Stimulated activated naive CD8-positive, alpha-beta T cell treated with anti-CD3 and anti-CD28 coated beads, Interleukin-15, Interleukin-2, amounts not matched to agents 100 U/mL and 50 U/mL, for 24 hours (primary cell): Measurements from ENCODE around the gene DSG3.

Experiments
- ATAC-seq: fragments of 150-1000 bp; cut with Tn5 transposase; one replicate; pipeline ENCODE4 v1.10.0; 2021
- DNase-seq: peaks from one replicate; pipeline ENCODE4 v3.0.0; 2021

Gene DSG3, protein sequence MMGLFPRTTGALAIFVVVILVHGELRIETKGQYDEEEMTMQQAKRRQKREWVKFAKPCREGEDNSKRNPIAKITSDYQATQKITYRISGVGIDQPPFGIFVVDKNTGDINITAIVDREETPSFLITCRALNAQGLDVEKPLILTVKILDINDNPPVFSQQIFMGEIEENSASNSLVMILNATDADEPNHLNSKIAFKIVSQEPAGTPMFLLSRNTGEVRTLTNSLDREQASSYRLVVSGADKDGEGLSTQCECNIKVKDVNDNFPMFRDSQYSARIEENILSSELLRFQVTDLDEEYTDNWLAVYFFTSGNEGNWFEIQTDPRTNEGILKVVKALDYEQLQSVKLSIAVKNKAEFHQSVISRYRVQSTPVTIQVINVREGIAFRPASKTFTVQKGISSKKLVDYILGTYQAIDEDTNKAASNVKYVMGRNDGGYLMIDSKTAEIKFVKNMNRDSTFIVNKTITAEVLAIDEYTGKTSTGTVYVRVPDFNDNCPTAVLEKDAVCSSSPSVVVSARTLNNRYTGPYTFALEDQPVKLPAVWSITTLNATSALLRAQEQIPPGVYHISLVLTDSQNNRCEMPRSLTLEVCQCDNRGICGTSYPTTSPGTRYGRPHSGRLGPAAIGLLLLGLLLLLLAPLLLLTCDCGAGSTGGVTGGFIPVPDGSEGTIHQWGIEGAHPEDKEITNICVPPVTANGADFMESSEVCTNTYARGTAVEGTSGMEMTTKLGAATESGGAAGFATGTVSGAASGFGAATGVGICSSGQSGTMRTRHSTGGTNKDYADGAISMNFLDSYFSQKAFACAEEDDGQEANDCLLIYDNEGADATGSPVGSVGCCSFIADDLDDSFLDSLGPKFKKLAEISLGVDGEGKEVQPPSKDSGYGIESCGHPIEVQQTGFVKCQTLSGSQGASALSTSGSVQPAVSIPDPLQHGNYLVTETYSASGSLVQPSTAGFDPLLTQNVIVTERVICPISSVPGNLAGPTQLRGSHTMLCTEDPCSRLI

DNA sequence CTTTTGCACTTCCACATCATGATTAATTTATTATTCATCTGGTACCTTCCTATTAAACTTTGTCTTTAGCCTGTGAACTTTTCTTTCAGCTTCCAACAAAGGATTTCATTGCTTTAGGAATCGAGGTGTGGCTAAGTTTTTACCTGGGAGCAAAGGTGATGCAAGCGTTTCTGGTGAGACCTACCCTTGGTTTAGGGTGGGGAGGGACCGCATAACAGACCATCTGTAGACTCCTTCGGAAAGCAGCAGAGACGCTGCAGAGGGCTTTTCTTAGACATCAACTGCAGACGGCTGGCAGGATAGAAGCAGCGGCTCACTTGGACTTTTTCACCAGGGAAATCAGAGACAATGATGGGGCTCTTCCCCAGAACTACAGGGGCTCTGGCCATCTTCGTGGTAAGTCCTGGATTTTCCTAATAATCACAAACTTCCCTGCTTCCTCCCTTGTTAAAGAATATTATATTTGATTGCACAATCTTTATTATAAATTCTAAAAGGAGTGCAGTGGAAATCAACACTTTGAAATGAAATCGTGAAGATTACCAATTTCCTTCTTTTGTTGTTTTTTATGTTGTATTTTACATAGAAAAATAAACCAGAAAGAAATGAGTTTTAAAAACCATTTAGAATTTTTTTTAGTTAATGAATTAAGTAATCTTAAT is at the start of gene DSG3:
TSS of gene DSG3 (plus strand) at position 212 of the 662 bp plus-strand sequence. CDS start at position 349, 137 bp downstream.
- DNase-seq = no peak
- ATAC-seq = no peak

DNA sequence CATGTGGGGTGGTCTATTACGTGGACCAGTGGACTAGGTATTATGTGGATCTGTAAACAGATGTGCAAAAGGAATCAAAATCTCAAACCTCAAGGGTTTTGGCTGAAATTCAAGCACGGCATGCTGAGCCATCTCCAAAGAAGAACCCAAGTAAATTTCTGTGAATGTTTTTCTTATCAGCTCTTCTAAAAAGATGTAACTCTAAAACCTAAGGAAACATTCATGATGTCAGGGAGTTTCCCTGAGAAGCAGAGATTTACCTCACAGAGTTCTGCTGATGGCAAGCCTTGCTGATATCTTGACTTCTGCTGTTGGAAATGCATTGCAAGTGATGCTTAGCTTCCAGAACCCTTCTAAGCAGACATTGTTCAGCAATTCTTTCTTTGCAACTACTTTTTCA is 49.4 kb upstream of the DSG3 start:
- ATAC-seq (no peak), DNase-seq (no peak)

DNA sequence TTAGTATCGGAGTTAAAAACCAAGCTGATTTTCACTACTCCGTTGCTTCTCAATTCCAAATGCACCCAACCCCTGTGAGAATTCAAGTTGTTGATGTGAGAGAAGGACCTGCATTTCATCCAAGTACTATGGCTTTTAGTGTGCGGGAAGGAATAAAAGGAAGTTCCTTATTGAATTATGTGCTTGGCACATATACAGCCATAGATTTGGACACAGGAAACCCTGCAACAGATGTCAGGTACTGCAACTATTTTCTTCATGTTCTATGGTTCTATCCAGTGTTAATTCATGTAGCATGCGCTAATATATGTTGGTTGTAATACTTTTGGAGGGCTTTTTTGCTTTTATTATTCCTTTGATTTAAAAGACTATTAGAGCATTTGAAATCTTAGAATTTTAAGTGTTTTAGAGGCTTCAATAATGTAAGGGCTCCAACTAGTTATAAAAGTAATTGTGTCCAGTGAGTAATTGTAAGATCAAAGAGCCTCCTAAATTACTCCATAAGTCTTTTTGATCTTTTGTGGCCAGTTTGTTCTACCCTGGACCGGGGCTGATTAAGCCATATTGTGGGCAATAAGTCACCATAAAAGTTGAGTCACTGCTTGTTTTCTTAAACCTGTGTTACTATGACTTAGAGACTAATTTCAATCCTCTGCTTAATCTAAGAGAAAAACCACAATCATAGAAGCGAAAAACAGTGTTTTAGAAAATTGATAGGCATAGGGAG is 48.1 kb upstream of the DSG3 start:
- ATAC-seq (no peak), DNase-seq (no peak)

DNA sequence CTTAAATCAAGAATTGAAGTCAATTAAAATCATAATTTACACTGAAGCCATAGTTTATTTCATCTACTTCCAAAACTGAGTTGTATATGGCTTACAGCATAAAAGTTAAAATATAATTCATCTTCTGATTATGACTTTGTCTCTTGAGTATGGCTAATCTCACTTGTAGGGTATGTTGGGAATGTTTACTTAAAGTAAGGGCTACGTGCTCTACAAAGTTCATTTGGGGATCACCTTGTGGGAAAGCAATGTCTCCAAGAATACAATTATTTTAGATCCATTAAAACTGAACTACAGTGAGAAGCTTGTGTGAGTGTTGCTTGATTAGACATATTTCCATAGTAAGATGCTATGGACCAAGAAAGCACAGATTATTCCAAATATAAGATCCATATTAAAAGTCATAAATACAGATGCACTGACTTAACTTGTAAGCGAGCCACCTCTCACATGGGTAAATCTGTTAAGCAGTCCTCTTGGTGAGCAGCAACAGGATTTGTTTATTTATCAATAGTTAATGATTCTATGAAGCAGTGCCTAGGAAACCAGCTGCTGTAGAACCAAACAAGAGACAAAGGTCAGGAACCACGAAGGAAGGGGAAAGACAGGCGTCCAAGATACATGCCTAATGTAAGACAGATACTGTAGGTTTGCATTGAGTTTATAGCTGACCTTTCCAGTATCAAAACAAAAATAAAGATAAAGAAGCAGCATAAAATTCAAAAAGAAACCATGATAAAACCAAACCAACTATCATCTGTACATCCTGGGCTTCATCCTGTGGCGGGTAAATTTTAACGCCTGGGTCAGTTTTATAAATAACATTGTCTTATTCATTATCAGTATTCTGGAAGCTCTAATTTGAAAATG is 46.1 kb upstream of the DSG3 start:
- ATAC-seq = no peak
- no peak for DNase-seq

DNA sequence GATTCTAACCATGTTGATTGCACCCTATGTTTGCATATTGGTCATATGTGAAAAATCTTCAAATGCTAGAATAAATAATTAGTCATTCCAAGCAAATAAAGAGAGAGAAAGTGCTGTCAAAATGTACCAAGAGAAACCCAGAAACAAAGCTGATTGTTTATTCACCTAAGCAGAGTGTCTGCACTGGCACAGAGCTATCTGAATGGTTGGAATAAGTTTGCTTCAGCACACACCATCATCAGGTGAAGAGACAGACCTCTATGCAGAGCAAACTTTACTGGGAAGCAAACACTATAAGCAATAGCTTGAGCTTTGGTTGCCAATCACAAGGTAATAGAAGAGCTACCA is 45.5 kb upstream of the DSG3 start:
- no peak for DNase-seq

DNA sequence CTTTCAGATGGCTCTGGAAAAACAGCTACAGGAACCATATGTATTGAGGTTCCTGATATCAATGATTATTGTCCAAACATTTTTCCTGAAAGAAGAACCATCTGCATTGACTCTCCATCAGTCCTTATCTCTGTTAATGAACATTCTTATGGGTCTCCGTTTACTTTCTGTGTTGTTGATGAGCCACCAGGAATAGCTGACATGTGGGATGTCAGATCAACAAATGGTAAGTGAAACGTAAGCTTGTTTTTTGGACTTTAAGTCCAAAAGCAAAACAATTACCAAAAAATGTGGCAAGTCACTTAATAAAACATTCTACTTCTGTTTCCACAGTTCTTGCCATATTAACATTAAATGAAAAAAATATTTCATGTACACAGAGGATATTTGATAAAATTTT is 44.1 kb upstream of the DSG3 start:
- ATAC-seq (no peak), DNase-seq (no peak)

More for the DNA sequence above, 45.5 kb upstream of the DSG3 start:
- no peak for ATAC-seq

DNA sequence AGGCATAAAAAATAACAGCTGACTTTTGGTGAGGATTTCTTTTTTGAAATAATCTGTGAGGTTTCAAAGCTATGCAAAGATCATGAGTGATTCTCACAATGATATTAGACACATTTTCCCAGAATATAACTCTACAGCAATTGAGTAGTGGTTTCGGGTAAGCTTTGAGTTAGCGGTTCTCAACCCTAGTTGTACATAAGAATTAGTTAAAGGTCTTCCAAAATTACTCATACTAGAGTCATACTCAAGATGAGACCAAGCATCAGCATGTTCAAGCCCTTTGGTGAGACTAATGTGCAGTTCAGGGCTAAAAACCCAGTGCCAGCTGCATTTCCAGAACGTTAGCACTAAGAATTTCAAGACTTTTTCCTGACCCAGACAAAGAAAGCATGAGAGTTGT is 39.9 kb upstream of the DSG3 start:
- DNase-seq = no peak

DNA sequence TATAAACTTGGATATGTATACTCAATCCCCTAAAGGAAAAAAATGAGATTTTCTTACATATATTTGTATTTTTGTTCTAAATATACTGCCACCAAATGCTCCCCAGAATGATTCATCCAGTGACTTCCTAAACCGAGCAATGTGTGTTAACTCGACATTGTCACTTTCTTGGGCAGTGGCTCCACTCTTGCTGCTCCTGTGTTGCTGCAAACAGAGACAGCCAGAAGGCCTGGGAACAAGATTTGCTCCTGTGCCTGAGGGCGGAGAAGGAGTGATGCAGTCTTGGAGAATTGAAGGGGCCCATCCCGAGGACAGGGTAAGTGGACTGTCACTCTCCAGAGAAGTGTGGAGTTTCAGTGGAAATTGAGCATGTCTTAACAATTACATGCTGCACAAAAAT is 38.3 kb upstream of the DSG3 start:
- ATAC-seq (no peak), DNase-seq (no peak)

More for the DNA sequence above, 39.9 kb upstream of the DSG3 start:
- peak; percentile 28 for ATAC-seq

DNA sequence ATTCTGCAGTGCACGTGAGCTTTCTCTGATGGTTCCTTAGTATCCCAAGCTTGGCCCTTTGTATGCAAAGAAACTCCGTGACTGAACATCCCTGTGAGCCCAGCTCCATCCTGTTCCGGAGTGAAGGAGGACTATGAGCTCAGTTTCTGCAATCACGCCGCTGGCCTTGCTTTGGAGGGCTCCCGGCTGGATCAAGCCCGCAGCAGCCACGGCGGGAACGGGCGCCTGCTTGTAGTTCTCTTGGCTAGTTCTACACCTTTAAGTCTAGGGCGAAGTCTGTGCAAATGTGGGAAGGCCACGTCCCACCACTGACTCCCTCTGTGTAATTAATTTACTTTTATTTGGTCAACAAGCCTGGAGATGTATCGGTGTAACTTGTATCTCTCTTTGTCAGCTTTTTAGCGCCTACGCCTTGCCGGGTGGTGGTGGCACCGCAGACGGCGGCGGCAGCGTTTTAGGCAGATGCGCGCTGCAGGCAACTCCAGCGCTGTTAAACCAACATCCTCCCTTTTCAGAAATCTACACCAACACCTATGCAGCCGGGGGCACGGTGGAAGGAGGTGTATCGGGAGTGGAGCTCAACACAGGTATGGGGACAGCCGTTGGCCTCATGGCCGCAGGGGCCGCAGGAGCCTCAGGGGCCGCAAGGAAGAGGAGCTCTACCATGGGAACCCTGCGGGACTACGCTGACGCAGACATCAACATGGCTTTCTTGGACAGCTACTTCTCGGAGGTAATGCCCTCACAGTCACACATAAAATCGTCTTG is 36.6 kb upstream of the DSG3 start:
- ATAC-seq (no peak), DNase-seq (no peak)

DNA sequence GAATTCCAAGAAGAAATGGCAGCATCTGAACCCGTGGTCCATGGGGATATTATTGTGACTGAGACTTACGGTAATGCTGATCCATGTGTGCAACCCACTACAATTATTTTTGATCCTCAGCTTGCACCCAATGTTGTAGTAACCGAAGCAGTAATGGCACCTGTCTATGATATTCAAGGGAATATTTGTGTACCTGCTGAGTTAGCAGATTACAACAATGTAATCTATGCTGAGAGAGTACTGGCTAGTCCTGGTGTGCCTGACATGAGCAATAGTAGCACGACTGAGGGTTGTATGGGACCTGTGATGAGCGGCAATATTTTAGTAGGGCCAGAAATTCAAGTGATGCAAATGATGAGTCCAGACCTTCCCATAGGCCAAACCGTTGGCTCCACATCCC is 34.4 kb upstream of the DSG3 start:
- no peak for DNase-seq
- no peak for ATAC-seq

DNA sequence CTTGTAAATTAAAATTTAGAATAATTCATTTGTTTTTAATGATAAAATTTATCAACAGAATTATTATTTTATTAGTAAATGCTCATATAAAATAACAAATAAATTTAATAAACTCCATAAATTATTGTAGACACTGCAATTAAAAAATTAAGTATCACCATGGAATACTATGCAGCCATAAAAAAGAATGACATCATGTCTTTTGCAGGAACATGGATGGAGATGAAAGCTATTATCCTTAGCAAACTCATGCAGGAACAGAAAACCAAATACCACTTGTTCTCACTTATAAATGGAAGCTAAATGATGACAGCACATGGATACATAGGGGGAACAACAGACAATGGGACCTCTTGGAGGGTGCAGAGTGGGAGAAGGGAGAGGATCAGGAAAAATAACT is 29.7 kb upstream of the DSG3 start:
- DNase-seq = no peak
- no peak for ATAC-seq

DNA sequence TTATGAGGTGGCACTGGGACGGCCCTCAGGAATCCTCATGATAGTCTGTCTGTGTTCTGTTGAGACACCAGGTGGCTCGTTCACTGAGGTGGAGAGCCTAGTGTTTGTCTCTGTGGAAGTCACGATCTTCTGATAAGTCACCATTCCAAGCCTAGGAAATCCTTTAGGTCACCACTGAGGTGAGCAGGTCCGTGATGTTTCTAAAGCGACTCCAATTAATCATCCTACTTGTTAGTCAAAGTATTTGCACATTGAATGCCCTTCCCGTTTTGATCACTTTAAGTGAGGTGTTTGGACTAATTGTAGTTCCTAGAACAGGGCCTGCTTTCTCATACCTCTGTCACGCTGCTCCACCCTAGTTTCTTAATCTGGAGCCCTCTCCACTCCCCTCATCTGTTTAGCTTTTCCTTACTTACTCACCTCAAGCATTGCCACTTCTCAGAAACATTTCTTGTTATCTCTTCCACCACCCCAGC is 28.0 kb upstream of the DSG3 start:
- no peak for DNase-seq
- no peak for ATAC-seq

DNA sequence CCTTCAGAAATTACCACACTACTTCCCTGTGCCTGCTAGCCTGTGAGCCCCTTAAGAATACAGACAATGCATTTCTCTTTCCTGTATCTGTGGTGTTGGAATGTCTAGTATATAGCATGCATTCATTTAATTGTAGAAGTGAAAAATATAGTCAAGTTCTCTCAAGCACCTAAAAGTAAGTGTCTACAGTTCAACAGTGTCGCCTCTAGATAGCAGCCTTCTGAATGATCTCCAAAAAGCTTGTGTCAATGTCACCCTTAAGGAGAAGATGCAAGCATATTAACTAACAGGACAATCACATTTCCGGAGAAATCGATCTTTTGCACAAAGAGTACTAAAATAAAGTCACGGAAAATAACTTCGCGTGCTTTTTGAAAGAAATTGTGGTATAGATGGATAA is 27.5 kb upstream of the DSG3 start:
- DNase-seq (no peak), ATAC-seq (no peak)

DNA sequence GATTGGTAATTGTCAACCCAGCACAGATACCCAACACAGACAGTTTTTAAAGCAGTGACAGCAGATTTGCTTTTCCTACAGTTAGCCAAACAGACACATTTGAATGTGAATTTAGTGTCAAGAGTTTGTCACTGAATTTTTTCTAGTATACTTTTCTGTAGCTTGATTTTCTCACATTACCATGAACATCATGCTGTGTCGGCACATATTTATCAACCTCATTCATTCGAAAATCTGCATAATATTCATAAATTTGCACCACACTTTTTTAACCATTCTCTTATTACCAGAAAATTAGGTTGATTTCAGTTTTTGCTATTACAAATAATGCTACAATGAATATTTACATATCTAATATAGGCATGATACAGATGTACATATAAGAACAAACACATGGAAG is 27.0 kb upstream of the DSG3 start:
- ATAC-seq (no peak), DNase-seq (no peak)

DNA sequence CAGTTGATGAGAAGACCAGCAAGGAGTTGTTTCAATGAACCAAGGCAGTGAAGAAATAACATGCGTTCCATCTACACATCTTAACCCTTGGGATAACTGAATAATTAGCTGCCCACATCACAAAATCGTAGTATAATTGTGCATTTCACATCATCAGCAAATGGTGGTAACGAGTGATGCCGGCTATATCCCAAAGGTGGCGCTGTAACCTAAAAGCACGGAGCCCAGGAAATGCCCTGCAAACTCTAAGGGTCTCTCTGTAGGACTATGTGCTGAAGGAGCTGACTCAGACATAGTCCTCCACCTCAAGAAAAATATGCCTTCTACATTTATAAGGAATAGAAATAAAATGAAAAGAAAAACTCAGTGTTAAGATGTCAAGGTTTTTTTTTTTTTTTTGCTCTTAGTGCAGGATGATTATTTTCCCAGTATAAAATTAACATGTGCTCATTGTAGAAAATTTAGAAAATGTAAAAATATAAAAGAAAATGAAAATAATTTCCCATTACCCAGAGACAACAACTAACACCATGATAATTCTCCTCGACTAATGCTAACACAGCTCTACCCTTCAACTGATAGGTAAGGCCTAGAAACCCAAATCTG is 23.1 kb upstream of the DSG3 start:
- DNase-seq = peak; percentile 14
- no peak for ATAC-seq

DNA sequence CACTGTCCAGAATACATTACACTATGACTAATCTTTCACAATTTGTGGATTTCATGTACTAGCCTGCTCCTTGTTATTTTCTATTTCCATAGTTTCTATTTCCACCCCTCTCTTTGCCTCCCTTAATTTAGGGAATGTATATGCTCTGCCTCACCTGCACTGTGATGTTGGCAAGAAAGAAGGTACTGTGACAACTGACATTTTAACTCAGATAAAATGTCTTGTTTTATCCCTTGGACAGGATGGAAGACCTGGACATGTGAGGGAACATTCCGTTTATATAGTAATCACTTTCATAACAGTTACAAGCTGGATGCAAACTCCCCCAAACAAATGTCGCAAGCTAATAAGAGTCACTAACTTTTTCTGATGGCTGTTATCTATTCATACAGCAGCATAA is 21.5 kb upstream of the DSG3 start:
- ATAC-seq (no peak), DNase-seq (no peak)

DNA sequence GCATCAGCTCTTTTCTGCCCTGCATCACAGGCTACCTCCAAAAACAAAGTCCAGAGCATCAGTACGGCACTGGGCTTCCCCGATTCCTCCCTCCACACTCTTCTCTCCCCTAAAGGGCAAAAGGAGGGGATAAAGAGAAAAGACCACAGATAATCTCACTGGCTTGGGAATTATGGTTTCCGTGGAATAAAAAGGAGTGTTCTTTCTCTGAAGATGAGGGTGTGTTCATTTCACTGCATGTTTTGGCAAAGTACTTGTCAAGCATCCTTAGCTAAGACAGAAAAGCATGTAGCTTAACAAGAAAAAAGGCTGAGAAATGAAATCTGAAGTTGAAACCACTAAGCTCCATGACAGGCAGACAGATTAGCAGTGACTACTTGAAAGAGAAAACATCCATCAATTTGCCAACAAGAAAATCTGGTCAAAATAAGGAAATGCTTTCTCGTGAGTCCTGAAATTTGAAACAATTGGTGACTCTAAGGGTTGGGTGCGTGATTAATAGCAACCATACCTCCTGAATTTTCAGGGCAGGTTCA is 20.6 kb upstream of the DSG3 start:
- ATAC-seq = no peak
- no peak for DNase-seq

DNA sequence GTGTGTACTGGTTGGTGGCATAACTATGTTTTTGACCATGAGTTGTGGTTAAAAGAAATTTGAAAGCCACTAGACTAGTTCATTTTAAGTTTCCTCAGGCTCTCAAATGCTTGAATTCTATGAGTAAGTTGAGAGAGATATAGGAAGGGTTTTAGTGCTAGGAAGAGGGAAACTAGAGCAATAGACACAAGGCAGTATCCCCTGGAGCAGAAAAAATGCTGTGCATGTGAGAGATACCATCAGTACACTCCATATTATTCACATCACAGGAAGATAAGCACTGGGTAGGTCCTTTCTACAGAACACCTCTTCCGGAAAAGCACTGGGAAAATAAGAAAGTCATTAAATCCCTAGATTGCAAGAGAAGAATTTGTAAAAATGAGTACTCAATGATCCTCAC is 19.3 kb upstream of the DSG3 start:
- ATAC-seq (no peak), DNase-seq (no peak)

DNA sequence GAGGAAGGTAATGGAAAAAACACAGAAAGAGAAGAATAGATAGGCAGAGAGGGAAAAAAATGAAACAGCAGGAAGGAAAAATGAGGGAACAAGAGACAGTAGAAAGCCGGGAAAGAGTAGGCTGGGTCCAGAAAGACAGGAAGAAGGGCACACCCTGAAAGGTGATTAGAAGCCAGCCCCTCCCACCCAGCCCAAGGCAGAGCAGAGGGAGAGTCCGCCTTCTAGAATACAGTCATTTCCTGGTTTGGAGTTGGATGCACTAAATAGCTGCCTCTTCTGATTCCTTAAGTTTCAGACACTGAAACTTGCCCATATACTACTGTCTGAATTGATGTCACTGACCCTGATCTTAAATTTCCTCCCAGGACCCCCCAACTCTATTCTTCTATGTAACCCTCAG is 17.9 kb upstream of the DSG3 start:
- no peak for DNase-seq
- ATAC-seq = no peak
